ENCODE results near the gene BDH1.

The BDH1 gene

DNA sequence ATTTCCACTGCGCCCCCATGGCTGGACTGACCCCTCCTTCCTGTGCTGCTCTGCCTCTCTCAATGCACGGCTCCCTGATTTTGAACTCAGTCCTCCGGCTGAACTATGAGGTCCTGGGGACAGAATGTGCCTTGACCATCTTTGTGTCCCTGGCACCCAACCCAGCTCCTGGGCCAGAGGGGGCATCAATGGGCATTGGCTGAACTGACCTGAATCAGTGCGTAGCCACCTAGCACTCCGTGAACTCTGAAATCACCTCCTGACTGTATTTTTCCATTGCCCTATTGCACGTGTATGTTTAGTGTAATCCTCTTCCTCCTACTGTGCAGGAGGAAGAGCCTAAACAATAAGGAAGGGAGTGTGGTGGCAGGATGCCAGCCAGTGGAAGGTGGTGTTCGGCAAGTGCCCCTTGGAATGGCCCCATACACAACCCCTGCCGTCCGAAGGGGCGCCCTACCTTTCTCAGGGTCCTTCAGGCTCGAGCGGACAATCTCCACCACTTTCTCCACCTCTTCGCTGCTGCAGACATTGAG, 33.5 kb downstream of the BDH1 start:
- H3K27ac ChIP-seq (ENCODE audit: low read length), result no peak overlapping the region
- no peak for DNase-seq

DNA sequence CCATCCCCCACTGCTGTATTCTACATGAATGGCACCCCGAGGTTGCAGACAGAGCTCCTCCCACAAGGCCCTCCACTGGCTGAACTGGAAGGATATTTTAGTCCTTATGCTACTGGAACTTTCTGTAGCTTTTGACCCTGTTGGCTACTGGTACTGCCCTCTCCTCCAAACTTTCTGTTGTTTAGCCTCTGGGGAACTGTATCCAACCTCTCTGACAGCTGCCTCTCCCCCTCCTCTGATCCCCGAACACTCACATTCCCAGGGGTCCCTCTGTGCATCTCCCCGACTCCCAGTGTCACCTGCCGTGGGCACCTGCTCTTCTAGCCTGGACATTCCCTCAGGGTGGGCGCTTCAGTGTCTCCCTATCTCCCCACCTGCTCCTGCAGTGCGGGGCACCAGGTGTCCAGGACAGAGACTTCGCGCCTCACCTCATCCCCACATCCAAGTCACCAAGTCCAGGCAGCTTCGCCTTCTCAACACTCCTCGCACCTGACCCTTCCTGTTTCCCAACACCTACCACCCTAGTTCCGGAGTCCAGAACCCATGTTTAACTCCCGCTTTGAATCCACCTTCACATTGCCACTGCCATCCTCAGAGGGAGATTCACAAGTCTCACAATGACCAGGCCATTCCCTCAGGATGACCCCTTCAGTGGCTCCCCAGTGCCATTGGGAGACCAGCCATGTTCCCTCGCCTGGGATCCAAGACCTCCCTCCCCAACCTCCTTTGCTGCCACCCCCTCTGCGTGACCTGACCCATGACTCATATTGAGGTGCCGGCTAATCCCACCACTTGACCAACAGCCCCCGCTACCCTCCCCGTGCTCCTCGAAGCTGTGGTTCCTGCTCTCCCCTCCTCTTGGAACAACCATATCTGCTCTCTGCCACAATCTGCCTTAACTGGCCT, 34.2 kb downstream of the BDH1 start:
- TF ChIP-seq, protein P1, sequence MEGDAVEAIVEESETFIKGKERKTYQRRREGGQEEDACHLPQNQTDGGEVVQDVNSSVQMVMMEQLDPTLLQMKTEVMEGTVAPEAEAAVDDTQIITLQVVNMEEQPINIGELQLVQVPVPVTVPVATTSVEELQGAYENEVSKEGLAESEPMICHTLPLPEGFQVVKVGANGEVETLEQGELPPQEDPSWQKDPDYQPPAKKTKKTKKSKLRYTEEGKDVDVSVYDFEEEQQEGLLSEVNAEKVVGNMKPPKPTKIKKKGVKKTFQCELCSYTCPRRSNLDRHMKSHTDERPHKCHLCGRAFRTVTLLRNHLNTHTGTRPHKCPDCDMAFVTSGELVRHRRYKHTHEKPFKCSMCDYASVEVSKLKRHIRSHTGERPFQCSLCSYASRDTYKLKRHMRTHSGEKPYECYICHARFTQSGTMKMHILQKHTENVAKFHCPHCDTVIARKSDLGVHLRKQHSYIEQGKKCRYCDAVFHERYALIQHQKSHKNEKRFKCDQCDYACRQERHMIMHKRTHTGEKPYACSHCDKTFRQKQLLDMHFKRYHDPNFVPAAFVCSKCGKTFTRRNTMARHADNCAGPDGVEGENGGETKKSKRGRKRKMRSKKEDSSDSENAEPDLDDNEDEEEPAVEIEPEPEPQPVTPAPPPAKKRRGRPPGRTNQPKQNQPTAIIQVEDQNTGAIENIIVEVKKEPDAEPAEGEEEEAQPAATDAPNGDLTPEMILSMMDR (IDR thresholded peaks at IDR 0.05; ENCODE audit: low read length), result no peak
- no peak for TF ChIP-seq EZH2 (optimal IDR thresholded peaks at IDR 0.05; ENCODE audit: low read depth, low read length)
- TF ChIP-seq EZH2phosphoT487 (IDR thresholded peaks at IDR 0.05; ENCODE audit: low read length), result no peak
- H3K27ac ChIP-seq (ENCODE audit: low read length), result no peak overlapping the region
- H2AFZ ChIP-seq (ENCODE audit: low read length), result no peak overlapping the region
- H3K27me3 ChIP-seq (replicated peaks; ENCODE audit: insufficient read depth, low read length), result no peaks in the 10 kb centered on the region
- no peak overlapping the region for H3K9ac ChIP-seq (ENCODE audit: low read length)
- 0 out of 2 replicates have a peak, but pooled peaks cover 7% of the 10 kb centered on the region for H3K36me3 ChIP-seq (replicated peaks; ENCODE audit: insufficient read depth, low read length)
- H3K4me3 ChIP-seq (ENCODE audit: low read length), result no peak overlapping the region
- no peaks in the 10 kb centered on the region for H3K4me1 ChIP-seq (ENCODE audit: low read length)
- H3K9me3 ChIP-seq (replicated peaks; ENCODE audit: insufficient read depth, low read length), result no peaks in the 10 kb centered on the region
- DNase-seq, result no peak
- H3K9me2 ChIP-seq (replicated peaks; ENCODE audit: insufficient read depth, low read length), result no peaks in the 10 kb centered on the region
- H4K20me1 ChIP-seq (ENCODE audit: insufficient read depth, low read length), result no peaks in the 10 kb centered on the region
- H3F3A ChIP-seq (ENCODE audit: insufficient read depth, low read length), result no peaks in the 10 kb centered on the region; the same call in 1 of the 2 replicates
- H3K79me2 ChIP-seq (ENCODE audit: low read length), result no peaks in the 10 kb centered on the region
- no peak overlapping the region for H3K4me2 ChIP-seq (ENCODE audit: low read depth, low read length)

More for the DNA sequence above, 33.5 kb downstream of the BDH1 start:
- TF ChIP-seq EZH2 (optimal IDR thresholded peaks at IDR 0.05; ENCODE audit: low read depth, low read length) (no peak), EZH2phosphoT487 (IDR thresholded peaks at IDR 0.05; ENCODE audit: low read length) (no peak)
- TF ChIP-seq, protein P1 (IDR thresholded peaks at IDR 0.05; ENCODE audit: low read length), result no peak
- no peaks in the 10 kb centered on the region for H3K27me3 ChIP-seq (replicated peaks; ENCODE audit: insufficient read depth, low read length)
- no peak overlapping the region for H3K4me3 ChIP-seq (ENCODE audit: low read length)
- no peak overlapping the region for H3K4me2 ChIP-seq (ENCODE audit: low read depth, low read length)
- H3K36me3 ChIP-seq (replicated peaks; ENCODE audit: insufficient read depth, low read length), result 0 out of 2 replicates have a peak, but pooled peaks cover 7% of the 10 kb centered on the region
- no peak overlapping the region for H3K9ac ChIP-seq (ENCODE audit: low read length)
- H2AFZ ChIP-seq (ENCODE audit: low read length), result no peak overlapping the region
- no peaks in the 10 kb centered on the region for H3F3A ChIP-seq (ENCODE audit: insufficient read depth, low read length)
- H3K9me2 ChIP-seq (replicated peaks; ENCODE audit: insufficient read depth, low read length), result no peaks in the 10 kb centered on the region
- no peaks in the 10 kb centered on the region for H3K9me3 ChIP-seq (replicated peaks; ENCODE audit: insufficient read depth, low read length)
- no peaks in the 10 kb centered on the region for H3K79me2 ChIP-seq (ENCODE audit: low read length)
- H3K4me1 ChIP-seq (ENCODE audit: low read length), result no peaks in the 10 kb centered on the region
- no peaks in the 10 kb centered on the region for H4K20me1 ChIP-seq (ENCODE audit: insufficient read depth, low read length)

DNA sequence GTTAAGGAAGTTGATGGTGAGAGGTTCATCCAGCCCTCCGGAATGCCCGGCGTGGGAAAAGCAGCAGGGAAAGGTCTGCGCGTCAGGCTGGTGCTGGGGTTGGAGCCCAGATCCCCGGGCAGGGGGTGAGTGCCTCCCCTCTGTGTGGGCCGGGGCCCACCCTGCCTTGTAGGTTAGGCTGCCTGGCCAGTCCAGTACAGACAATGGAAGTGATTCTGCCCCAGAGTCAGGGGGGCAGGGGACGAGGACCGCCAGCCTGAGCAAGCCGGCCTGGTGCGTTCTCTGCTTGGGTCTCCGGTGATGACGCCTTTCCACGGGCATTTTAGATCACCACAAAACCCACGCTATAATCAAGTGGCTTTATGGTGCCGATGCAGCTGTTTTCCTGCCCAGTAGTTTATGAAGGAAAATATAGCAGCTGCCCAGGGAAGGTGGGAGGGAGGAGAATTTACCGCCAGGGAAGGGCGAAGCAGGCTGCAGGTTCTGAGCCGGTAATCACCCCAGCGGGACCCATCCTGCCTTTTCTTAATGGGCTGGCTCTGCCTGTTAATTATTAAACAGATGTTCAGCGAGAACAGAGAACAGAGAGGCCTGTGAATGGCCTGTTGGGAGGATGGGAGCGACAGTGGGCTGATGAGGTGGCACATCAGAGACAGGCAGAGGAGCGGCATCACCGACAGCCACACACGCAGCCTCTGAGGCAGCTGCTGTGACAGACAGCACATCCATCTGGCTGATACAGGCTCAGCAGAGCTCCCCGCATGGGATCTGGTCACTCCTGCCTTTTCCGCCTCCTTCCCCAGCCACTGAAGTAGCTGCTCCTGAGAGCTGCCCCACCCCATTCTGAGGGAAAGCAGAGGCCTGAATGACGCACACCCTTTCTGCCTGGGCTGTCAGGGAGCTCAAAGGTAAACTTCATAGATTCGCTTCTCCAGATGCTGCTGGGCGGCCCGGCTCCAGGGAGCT, 35.2 kb downstream of the BDH1 start:
- H3K9me2 ChIP-seq (replicated peaks; ENCODE audit: insufficient read depth, low read length), result no peaks in the 10 kb centered on the region
- H3K9me3 ChIP-seq (replicated peaks; ENCODE audit: insufficient read depth, low read length), result no peaks in the 10 kb centered on the region
- H3K4me2 ChIP-seq (ENCODE audit: low read depth, low read length), result no peak overlapping the region
- no peak overlapping the region for H3K4me3 ChIP-seq (ENCODE audit: low read length)
- H4K20me1 ChIP-seq (ENCODE audit: insufficient read depth, low read length), result no peaks in the 10 kb centered on the region
- 0 out of 2 replicates have a peak, but pooled peaks cover 7% of the 10 kb centered on the region for H3K36me3 ChIP-seq (replicated peaks; ENCODE audit: insufficient read depth, low read length)
- no peak overlapping the region for H3K9ac ChIP-seq (ENCODE audit: low read length)
- TF ChIP-seq, protein P1 (IDR thresholded peaks at IDR 0.05; ENCODE audit: low read length), result no peak
- TF ChIP-seq EZH2phosphoT487 (IDR thresholded peaks at IDR 0.05; ENCODE audit: low read length), result no peak
- no peak for TF ChIP-seq EZH2 (optimal IDR thresholded peaks at IDR 0.05; ENCODE audit: low read depth, low read length)
- no peaks in the 10 kb centered on the region for H3K4me1 ChIP-seq (ENCODE audit: low read length)
- H3F3A ChIP-seq (ENCODE audit: insufficient read depth, low read length), result no peaks in the 10 kb centered on the region; the same call in 1 of the 2 replicates
- no peak for DNase-seq
- no peaks in the 10 kb centered on the region for H3K79me2 ChIP-seq (ENCODE audit: low read length)
- H2AFZ ChIP-seq (ENCODE audit: low read length), result no peak overlapping the region
- no peak overlapping the region for H3K27ac ChIP-seq (ENCODE audit: low read length)
- H3K27me3 ChIP-seq (replicated peaks; ENCODE audit: insufficient read depth, low read length), result no peaks in the 10 kb centered on the region

Data from MM.1S (cell line).